HepG2 (cell line): ENCODE results near the gene ARL14EPL.
"Not testable (repeated sequence)": the region's sequence is repeated elsewhere in the genome, so short reads cannot be mapped to it uniquely, and the experiment has no call there.

Experiments used
- ARID4A ChIP-seq: sonication (generic); formaldehyde crosslinking; IDR thresholded peaks from 2 replicates; pipeline ENCODE4 v1.5.0; 2020; ENCODE audit warnings: mild to moderate bottlenecking, missing genetic modification reagents, borderline replicate concordance
- ATF1 ChIP-seq: IDR thresholded peaks from 2 replicates; pipeline ENCODE4 v1.6.1; 2016; ENCODE audit warnings: mild to moderate bottlenecking, control low read depth
- ATF3 ChIP-seq: sonication (generic); formaldehyde crosslinking; IDR thresholded peaks from 2 replicates; pipeline ENCODE4 v1.4.0; 2020; ENCODE audit warnings: missing genetic modification reagents
- GRHL1 ChIP-seq: sonication (generic); formaldehyde crosslinking; conservative IDR thresholded peaks from 2 replicates; pipeline ENCODE4 v1.8.0; 2022; ENCODE audit warnings: missing genetic modification reagents
- SIN3A ChIP-seq: IDR thresholded peaks from 2 replicates; pipeline ENCODE4 v1.6.1; 2011; ENCODE audit warnings: low read depth, mild to moderate bottlenecking, control low read depth, low read length, borderline replicate concordance
- SP1 ChIP-seq, 2 experiments: fragments of 450-650 bp in 1 of 2; sonication (generic) in 1 of 2; formaldehyde crosslinking in 1 of 2; IDR thresholded peaks; 2 replicates each; pipeline versions ENCODE4 v1.4.0 to v1.6.1; 2016 to 2020; ENCODE audit warnings: missing genetic modification reagents in 1 of 2
- SUZ12 ChIP-seq: fragments of 150-350 bp; IDR thresholded peaks from 2 replicates; pipeline ENCODE4 v1.6.1; 2014; ENCODE audit warnings: low read depth, low read length
- USF2 ChIP-seq, 2 experiments: sonication (generic) in 1 of 2; formaldehyde crosslinking in 1 of 2; IDR thresholded peaks; 2 replicates each; pipeline versions ENCODE4 v1.5.1 to v1.6.1; 2011 to 2020; ENCODE audit warnings: borderline replicate concordance in 1 of 2, low read depth in 1 of 2, low read length in 1 of 2, mild to moderate bottlenecking in 1 of 2, missing genetic modification reagents in 1 of 2, moderate library complexity in 1 of 2
- ZBTB20 ChIP-seq: sonication (generic); formaldehyde crosslinking; IDR thresholded peaks from 2 replicates; pipeline ENCODE4 v1.8.1; 2023; ENCODE audit warnings: missing genetic modification reagents, low read depth, mild to moderate bottlenecking, borderline replicate concordance
- ZFP62 ChIP-seq: sonication (generic); formaldehyde crosslinking; IDR thresholded peaks from 2 replicates; pipeline ENCODE4 v1.4.0; 2020; ENCODE audit warnings: missing genetic modification reagents
- ZNF546 ChIP-seq: sonication (generic); formaldehyde crosslinking; conservative IDR thresholded peaks from 2 replicates; pipeline ENCODE4 v1.8.1; 2023; ENCODE audit warnings: mild to moderate bottlenecking, missing genetic modification reagents

- TF ChIP-seq ATF1; ZNF546 (CRISPR knock-in tag); USF2 (IDR thresholded peaks at IDR 0.05; ENCODE audit: low read depth, low read length); USF2 (CRISPR knock-in tag; IDR thresholded peaks at IDR 0.05; ENCODE audit: borderline replicate concordance); ZFP62 (CRISPR knock-in tag); ARID4A (CRISPR knock-in tag); SP1 (IDR thresholded peaks at IDR 0.05); SP1 (CRISPR knock-in tag; IDR thresholded peaks at IDR 0.05); ZBTB20 (CRISPR knock-in tag); SIN3A; SUZ12; GRHL1; ATF3 (CRISPR knock-in tag): not testable (repeated sequence)
Measured at GRCh38 chr5:116104941-116105340, 72.7 kb downstream of the ARL14EPL start.
